ENCODE results near the gene FOXN1. TPM values are rescaled to one million over a fixed set of nuclear protein-coding genes. Genes with fewer than 3 reads are reported as not detected.

FOXN1 gene, protein sequence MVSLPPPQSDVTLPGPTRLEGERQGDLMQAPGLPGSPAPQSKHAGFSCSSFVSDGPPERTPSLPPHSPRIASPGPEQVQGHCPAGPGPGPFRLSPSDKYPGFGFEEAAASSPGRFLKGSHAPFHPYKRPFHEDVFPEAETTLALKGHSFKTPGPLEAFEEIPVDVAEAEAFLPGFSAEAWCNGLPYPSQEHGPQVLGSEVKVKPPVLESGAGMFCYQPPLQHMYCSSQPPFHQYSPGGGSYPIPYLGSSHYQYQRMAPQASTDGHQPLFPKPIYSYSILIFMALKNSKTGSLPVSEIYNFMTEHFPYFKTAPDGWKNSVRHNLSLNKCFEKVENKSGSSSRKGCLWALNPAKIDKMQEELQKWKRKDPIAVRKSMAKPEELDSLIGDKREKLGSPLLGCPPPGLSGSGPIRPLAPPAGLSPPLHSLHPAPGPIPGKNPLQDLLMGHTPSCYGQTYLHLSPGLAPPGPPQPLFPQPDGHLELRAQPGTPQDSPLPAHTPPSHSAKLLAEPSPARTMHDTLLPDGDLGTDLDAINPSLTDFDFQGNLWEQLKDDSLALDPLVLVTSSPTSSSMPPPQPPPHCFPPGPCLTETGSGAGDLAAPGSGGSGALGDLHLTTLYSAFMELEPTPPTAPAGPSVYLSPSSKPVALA
- total RNA-seq (2021) (not detected in 3 replicates), Bru-seq, nascent RNA (not detected)
- long read RNA-seq, experiment 1: 0 reads
- long read RNA-seq, experiment 2: 0 reads
- long read RNA-seq, experiment 3: 0 reads

DNA sequence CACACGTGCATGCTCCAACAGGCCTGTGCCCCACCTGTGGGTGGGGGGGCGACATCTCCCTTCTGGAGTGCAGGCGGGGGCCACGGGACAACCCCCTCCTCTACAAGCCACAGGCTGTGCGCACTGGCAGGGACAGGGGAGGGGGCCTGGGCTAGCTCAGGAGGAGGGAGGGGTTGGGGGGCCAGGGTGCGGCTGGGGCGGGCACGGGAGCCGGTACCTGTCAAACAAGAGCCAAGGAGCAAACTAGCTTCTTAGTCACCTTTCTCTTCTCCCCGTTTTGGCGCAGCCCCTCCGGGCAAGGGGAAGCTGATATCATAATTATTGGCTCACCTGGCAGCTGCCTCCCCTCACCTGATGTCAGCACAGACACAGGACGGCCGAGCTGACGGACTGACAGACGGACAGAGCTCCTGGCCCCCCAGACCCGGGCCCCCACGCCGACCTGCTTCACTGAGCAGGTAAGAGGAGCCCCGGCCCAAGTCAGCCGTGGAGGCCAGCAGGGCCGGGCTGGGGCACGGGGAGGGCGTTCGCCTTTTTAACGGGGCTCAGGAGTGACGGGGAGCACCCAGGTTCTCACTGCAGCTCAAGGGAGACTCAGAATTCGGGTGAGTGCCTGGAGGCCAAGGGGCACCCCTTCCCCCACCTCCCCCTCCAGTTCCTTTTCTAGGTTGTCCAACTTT lies at the start of gene FOXN1:
TSS of gene FOXN1 (plus strand) at position 363 of the 680 bp plus-strand sequence. CDS start 17,622 bp downstream, outside the sequence.
- Mint-ChIP-seq H3K9me3 (no peaks in the 10 kb centered on the region), H3K27me3 (ENCODE audit: low read depth) (peaks cover 7% of the 10 kb centered on the region), H3K4me3 (no peak within 1 kb of the TSS), H3K4me1 (peaks cover 20% of the 10 kb centered on the region), H3K27ac (0 out of 2 replicates have a peak within 1 kb of the TSS, but pooled peaks have one; percentile 11), H3K36me3 (no peaks in the 10 kb centered on the region)
- TF ChIP-seq ZNF263 (CRISPR knock-in tag; IDR thresholded peaks at IDR 0.05; ENCODE audit: low read depth) (no peak), ELF4 (CRISPR knock-in tag; IDR thresholded peaks at IDR 0.05; ENCODE audit: low read depth) (no peak), CBFB (CRISPR knock-in tag; IDR thresholded peaks at IDR 0.05; ENCODE audit: low read depth) (no peak), TEAD4 (CRISPR knock-in tag; IDR thresholded peaks at IDR 0.05) (no peak), OVOL2 (CRISPR knock-in tag; IDR thresholded peaks at IDR 0.05; ENCODE audit: borderline replicate concordance) (no peak), NR2C2 (CRISPR knock-in tag; IDR thresholded peaks at IDR 0.05) (no peak), FOXP1 (CRISPR knock-in tag; IDR thresholded peaks at IDR 0.05; ENCODE audit: borderline replicate concordance) (no peak), ZNF138 (CRISPR knock-in tag; conservative IDR thresholded peaks at IDR 0.05) (no peak), SOX15 (CRISPR knock-in tag; IDR thresholded peaks at IDR 0.05) (no peak), ZNF219 (CRISPR knock-in tag; IDR thresholded peaks at IDR 0.05; ENCODE audit: borderline replicate concordance) (no peak), IRF2 (CRISPR knock-in tag; IDR thresholded peaks at IDR 0.05; ENCODE audit: borderline replicate concordance, low read depth) (no peak)
- TF ChIP-seq, protein P1, sequence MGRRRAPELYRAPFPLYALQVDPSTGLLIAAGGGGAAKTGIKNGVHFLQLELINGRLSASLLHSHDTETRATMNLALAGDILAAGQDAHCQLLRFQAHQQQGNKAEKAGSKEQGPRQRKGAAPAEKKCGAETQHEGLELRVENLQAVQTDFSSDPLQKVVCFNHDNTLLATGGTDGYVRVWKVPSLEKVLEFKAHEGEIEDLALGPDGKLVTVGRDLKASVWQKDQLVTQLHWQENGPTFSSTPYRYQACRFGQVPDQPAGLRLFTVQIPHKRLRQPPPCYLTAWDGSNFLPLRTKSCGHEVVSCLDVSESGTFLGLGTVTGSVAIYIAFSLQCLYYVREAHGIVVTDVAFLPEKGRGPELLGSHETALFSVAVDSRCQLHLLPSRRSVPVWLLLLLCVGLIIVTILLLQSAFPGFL (CRISPR knock-in tag; IDR thresholded peaks at IDR 0.05; ENCODE audit: borderline replicate concordance): no peak
- TF ChIP-seq, protein P2, sequence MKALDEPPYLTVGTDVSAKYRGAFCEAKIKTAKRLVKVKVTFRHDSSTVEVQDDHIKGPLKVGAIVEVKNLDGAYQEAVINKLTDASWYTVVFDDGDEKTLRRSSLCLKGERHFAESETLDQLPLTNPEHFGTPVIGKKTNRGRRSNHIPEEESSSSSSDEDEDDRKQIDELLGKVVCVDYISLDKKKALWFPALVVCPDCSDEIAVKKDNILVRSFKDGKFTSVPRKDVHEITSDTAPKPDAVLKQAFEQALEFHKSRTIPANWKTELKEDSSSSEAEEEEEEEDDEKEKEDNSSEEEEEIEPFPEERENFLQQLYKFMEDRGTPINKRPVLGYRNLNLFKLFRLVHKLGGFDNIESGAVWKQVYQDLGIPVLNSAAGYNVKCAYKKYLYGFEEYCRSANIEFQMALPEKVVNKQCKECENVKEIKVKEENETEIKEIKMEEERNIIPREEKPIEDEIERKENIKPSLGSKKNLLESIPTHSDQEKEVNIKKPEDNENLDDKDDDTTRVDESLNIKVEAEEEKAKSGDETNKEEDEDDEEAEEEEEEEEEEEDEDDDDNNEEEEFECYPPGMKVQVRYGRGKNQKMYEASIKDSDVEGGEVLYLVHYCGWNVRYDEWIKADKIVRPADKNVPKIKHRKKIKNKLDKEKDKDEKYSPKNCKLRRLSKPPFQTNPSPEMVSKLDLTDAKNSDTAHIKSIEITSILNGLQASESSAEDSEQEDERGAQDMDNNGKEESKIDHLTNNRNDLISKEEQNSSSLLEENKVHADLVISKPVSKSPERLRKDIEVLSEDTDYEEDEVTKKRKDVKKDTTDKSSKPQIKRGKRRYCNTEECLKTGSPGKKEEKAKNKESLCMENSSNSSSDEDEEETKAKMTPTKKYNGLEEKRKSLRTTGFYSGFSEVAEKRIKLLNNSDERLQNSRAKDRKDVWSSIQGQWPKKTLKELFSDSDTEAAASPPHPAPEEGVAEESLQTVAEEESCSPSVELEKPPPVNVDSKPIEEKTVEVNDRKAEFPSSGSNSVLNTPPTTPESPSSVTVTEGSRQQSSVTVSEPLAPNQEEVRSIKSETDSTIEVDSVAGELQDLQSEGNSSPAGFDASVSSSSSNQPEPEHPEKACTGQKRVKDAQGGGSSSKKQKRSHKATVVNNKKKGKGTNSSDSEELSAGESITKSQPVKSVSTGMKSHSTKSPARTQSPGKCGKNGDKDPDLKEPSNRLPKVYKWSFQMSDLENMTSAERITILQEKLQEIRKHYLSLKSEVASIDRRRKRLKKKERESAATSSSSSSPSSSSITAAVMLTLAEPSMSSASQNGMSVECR (CRISPR knock-in tag; IDR thresholded peaks at IDR 0.05; ENCODE audit: borderline replicate concordance): no peak
- TF ChIP-seq, protein P3, sequence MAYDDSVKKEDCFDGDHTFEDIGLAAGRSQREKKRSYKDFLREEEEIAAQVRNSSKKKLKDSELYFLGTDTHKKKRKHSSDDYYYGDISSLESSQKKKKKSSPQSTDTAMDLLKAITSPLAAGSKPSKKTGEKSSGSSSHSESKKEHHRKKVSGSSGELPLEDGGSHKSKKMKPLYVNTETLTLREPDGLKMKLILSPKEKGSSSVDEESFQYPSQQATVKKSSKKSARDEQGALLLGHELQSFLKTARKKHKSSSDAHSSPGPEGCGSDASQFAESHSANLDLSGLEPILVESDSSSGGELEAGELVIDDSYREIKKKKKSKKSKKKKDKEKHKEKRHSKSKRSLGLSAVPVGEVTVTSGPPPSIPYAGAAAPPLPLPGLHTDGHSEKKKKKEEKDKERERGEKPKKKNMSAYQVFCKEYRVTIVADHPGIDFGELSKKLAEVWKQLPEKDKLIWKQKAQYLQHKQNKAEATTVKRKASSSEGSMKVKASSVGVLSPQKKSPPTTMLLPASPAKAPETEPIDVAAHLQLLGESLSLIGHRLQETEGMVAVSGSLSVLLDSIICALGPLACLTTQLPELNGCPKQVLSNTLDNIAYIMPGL (CRISPR knock-in tag; IDR thresholded peaks at IDR 0.05): no peak
- POLR2A ChIA-PET: interaction anchor here (0.8 kb wide), 1 partner anchor 8 kb away, joined by 3 read pairs; no protein-coding TSS in a partner anchor
- ATAC-seq (no peak), DNase-seq (ENCODE audit: low spot score) (no peak)
- CTCF ChIA-PET: interaction anchor here (1.5 kb wide), 1 partner anchor 29 kb away, joined by 4 read pairs; no protein-coding TSS in a partner anchor

DNA sequence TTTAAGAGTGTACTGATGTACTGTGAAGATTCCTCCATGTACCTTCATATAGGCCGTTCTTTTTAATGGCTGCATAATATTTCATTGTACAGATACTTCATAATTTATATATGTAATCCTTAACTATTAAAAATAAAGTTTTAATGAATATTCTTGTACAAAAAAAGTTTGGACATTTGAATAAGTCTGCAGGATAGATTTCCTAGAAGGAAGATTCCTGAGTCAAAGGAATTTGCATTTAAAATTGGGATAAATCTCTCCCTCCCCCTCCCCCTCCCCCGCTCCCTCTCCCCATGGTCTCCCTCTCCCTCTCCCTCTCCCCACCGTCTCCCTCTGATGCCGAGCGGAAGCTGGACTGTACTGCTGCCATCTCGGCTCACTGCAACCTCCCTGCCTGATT lies 48.3 kb upstream of the FOXN1 start:
- CTCF ChIA-PET: no interaction called here
- TF ChIP-seq FOXK1 (CRISPR knock-in tag; IDR thresholded peaks at IDR 0.05) (no peak), ZNF423 (CRISPR knock-in tag; IDR thresholded peaks at IDR 0.05) (no peak), CREM (CRISPR knock-in tag; IDR thresholded peaks at IDR 0.05) (no peak), MYBL2 (CRISPR knock-in tag; IDR thresholded peaks at IDR 0.05) (no peak)
- TF ChIP-seq, protein P2 (CRISPR knock-in tag; IDR thresholded peaks at IDR 0.05; ENCODE audit: borderline replicate concordance): no peak
- Mint-ChIP-seq H3K36me3 (peaks cover 10% of the 10 kb centered on the region), H3K27ac (no peak overlapping the region), H3K4me1 (no peaks in the 10 kb centered on the region), H3K9me3 (peaks cover 25% of the 10 kb centered on the region), H3K4me3 (no peak overlapping the region), H3K27me3 (ENCODE audit: low read depth) (peaks cover 16% of the 10 kb centered on the region)
- no peak for ATAC-seq
- POLR2A ChIA-PET: interaction anchor here (0.6 kb wide), 1 partner anchor 523 kb away, joined by 5 read pairs; no protein-coding TSS in a partner anchor
- DNase-seq (ENCODE audit: low spot score): no peak

Measured in WTC11 (cell line).